ENCODE data around the gene MLLT6. TPM values are rescaled to one million over a fixed set of nuclear protein-coding genes. Genes with fewer than 3 reads are reported as not detected.

The MLLT6 gene
- total and polyA plus RNA-seq, 2 of the 13 experiments (the other 11 are each of a cell fraction or from before 2014, with no cell fraction given): 50.7 to 69.5 TPM

DNA sequence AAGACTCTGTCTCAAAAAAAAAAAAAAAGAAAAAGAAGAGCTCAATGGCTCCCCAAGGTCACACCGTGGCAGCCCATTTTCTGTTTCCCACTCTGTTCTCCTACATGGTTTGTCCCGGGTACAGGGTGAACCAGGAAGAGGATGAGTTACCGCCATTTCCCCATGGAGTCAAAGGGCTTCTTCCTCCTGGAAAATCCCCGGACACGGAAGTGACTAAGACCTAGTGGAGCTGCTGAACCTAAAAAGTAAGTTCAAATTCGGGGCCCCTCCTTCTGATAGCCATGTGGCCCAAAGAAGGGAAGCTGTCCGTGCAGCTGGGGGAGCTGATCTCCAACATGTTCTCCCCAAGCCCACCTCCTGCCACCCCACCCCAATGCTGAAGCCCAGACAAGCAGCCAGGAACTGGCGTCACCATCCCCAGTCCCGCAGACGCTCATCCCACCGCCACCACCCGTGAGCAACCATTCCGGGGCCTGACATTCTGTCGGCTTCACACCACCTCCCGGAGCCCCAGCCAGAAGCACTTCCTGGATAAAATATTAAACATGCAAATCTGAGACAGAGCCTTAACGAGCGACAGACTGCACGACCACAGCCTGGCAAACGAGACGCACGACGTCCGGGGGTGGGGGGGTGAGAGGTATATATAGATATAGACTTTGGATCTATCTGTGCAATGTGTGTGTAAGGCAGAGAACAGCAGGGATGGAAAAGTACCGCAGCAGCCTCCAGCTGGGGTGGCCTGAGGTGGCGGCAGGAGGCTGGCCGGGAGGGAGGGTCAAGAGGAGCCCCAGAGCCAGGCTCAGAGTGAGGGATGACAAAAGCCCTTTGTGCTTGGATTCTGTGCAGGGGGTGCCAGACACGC lies 47.9 kb upstream of the MLLT6 start (continued):
- TF ChIP-seq ZNF616 (CRISPR knock-in tag; IDR thresholded peaks at IDR 0.05; ENCODE audit: low read depth) (no peak), SRY (CRISPR knock-in tag; IDR thresholded peaks at IDR 0.05) (peak; percentile 96), NFYB (CRISPR knock-in tag; IDR thresholded peaks at IDR 0.05) (no peak), THYN1 (CRISPR knock-in tag; IDR thresholded peaks at IDR 0.05; ENCODE audit: borderline replicate concordance, low read depth) (0 out of 2 replicates have a peak, but pooled peaks have one; percentile 70), SP4 (CRISPR knock-in tag; IDR thresholded peaks at IDR 0.05) (peak; percentile 54), CCAR2 (optimal IDR thresholded peaks at IDR 0.05; ENCODE audit: low read depth, low read length) (no peak), ASH2L (IDR thresholded peaks at IDR 0.05; ENCODE audit: insufficient read length, low read depth, low read length) (peak; percentile 92), TMF1 (CRISPR knock-in tag; IDR thresholded peaks at IDR 0.05; ENCODE audit: low read depth) (peak; percentile 73; the same call in 1 of the 2 replicates), POLR2AphosphoS5 (IDR thresholded peaks at IDR 0.05; ENCODE audit: low read depth, low read length) (peak; percentile 96), NFE2 (CRISPR knock-in tag; IDR thresholded peaks at IDR 0.05) (no peak), ZNF333 (CRISPR knock-in tag; IDR thresholded peaks at IDR 0.05; ENCODE audit: borderline replicate concordance) (peak; percentile 67; the same call in 1 of the 2 replicates)
- TF ChIP-seq, protein P1, sequence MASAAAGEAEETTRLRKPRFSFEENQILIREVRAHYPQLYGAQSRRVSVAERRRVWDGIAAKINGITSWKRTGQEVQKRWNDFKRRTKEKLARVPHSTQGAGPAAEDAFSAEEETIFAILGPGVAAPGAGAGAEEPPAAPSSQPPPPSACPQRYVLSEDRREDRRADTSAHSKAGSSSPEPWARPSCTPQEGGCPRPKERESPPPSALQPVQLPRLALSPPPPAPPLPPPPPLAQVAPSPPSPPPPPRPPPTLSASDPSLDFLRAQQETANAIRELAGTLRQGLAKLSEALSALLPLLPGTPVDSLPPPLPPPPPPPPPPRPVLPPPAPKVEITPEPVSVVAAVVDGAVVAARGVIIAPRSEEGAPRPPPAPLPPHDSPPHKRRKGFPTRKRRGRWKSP (CRISPR knock-in tag; IDR thresholded peaks at IDR 0.05): peak; percentile 63; the same call in 1 of the 2 replicates
- TF ChIP-seq, protein P2, sequence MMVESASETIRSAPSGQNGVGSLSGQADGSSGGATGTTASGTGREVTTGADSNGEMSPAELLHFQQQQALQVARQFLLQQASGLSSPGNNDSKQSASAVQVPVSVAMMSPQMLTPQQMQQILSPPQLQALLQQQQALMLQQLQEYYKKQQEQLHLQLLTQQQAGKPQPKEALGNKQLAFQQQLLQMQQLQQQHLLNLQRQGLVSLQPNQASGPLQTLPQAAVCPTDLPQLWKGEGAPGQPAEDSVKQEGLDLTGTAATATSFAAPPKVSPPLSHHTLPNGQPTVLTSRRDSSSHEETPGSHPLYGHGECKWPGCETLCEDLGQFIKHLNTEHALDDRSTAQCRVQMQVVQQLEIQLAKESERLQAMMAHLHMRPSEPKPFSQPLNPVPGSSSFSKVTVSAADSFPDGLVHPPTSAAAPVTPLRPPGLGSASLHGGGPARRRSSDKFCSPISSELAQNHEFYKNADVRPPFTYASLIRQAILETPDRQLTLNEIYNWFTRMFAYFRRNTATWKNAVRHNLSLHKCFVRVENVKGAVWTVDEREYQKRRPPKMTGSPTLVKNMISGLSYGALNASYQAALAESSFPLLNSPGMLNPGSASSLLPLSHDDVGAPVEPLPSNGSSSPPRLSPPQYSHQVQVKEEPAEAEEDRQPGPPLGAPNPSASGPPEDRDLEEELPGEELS (CRISPR knock-in tag; IDR thresholded peaks at IDR 0.05): peak; percentile 78; the same call in 1 of the 2 replicates
- TF ChIP-seq, protein P3, sequence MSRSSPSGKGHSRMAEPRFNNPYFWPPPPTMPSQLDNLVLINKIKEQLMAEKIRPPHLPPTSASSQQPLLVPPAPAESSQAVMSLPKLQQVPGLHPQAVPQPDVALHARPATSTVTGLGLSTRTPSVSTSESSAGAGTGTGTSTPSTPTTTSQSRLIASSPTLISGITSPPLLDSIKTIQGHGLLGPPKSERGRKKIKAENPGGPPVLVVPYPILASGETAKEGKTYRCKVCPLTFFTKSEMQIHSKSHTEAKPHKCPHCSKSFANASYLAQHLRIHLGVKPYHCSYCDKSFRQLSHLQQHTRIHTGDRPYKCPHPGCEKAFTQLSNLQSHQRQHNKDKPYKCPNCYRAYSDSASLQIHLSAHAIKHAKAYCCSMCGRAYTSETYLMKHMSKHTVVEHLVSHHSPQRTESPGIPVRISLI (CRISPR knock-in tag; IDR thresholded peaks at IDR 0.05; ENCODE audit: borderline replicate concordance): no peak; the same call in 1 of the 2 replicates
- TF ChIP-seq, protein P4, sequence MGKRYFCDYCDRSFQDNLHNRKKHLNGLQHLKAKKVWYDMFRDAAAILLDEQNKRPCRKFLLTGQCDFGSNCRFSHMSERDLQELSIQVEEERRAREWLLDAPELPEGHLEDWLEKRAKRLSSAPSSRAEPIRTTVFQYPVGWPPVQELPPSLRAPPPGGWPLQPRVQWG (CRISPR knock-in tag; IDR thresholded peaks at IDR 0.05; ENCODE audit: borderline replicate concordance, low read depth): no peak
- TF ChIP-seq, protein P5, sequence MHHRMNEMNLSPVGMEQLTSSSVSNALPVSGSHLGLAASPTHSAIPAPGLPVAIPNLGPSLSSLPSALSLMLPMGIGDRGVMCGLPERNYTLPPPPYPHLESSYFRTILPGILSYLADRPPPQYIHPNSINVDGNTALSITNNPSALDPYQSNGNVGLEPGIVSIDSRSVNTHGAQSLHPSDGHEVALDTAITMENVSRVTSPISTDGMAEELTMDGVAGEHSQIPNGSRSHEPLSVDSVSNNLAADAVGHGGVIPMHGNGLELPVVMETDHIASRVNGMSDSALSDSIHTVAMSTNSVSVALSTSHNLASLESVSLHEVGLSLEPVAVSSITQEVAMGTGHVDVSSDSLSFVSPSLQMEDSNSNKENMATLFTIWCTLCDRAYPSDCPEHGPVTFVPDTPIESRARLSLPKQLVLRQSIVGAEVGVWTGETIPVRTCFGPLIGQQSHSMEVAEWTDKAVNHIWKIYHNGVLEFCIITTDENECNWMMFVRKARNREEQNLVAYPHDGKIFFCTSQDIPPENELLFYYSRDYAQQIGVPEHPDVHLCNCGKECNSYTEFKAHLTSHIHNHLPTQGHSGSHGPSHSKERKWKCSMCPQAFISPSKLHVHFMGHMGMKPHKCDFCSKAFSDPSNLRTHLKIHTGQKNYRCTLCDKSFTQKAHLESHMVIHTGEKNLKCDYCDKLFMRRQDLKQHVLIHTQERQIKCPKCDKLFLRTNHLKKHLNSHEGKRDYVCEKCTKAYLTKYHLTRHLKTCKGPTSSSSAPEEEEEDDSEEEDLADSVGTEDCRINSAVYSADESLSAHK (CRISPR knock-in tag; IDR thresholded peaks at IDR 0.05; ENCODE audit: borderline replicate concordance): no peak

Data from HepG2 (cell line).